DOHH2 (cell line): Measurements from ENCODE around the gene CKM.

Experiments used
- H3F3A ChIP-seq: fragments of 200-600 bp; sonication (generic), shearing (Covaris generic); 2 replicates; pipeline ENCODE4 v1.6.0; 2016; ENCODE audit warnings: antibody characterized with exemption, mild to moderate bottlenecking; ENCODE audit not compliant: control insufficient read depth, insufficient read depth
- H3K27ac ChIP-seq: fragments of 200-600 bp; sonication (generic); 2 replicates; pipeline ENCODE4 v1.5.1; 2014; ENCODE audit warnings: low read depth, mild to moderate bottlenecking, low read length, moderate library complexity
- H3K27me3 ChIP-seq: fragments of 200-600 bp; sonication (generic); 2 replicates; pipeline ENCODE4 v1.6.1; 2014; ENCODE audit warnings: mild to moderate bottlenecking, low read length, mixed read lengths; ENCODE audit not compliant: control insufficient read depth
- H3K36me3 ChIP-seq: fragments of 200-600 bp; sonication (generic); 2 replicates; pipeline ENCODE4 v1.6.1; 2014; ENCODE audit warnings: mild to moderate bottlenecking, low read length, moderate library complexity, mixed read lengths; ENCODE audit not compliant: control insufficient read depth
- H3K4me1 ChIP-seq: fragments of 200-600 bp; sonication (generic); 2 replicates; pipeline ENCODE4 v1.6.1; 2014; ENCODE audit warnings: mild to moderate bottlenecking, low read length, mixed read lengths; ENCODE audit not compliant: control insufficient read depth
- H3K4me2 ChIP-seq: fragments of 200-600 bp; sonication (generic); 2 replicates; pipeline ENCODE4 v1.6.0; 2014; ENCODE audit warnings: mild to moderate bottlenecking, low read length, moderate library complexity
- H3K4me3 ChIP-seq: fragments of 200-600 bp; sonication (generic); 2 replicates; pipeline ENCODE4 v1.5.1; 2014; ENCODE audit warnings: mild to moderate bottlenecking, low read length, mixed read lengths
- H3K79me2 ChIP-seq: fragments of 200-600 bp; sonication (generic); 2 replicates; pipeline ENCODE4 v1.6.1; 2014; ENCODE audit warnings: mild to moderate bottlenecking, low read length, mixed read lengths; ENCODE audit not compliant: control insufficient read depth
- H3K9me2 ChIP-seq: fragments of 200-600 bp; sonication (generic); replicated peaks from 2 replicates; pipeline ENCODE4 v1.6.1; 2014; ENCODE audit warnings: mild to moderate bottlenecking, low read length, mixed read lengths; ENCODE audit not compliant: control insufficient read depth
- H3K9me3 ChIP-seq: fragments of 200-600 bp; sonication (generic); 2 replicates; pipeline ENCODE4 v1.6.1; 2014; ENCODE audit warnings: antibody characterized with exemption, low read length, mixed read lengths; ENCODE audit not compliant: control insufficient read depth, insufficient read depth
- H4K20me1 ChIP-seq: fragments of 200-600 bp; sonication (generic); 2 replicates; pipeline ENCODE4 v1.6.0; 2014; ENCODE audit warnings: low read depth, mild to moderate bottlenecking, antibody characterized with exemption, low read length, moderate library complexity; ENCODE audit not compliant: control insufficient read depth, insufficient read depth
- EZH2phosphoT487 ChIP-seq: fragments of 200-600 bp; sonication (generic); IDR thresholded peaks from 2 replicates; pipeline ENCODE4 v1.6.1; 2017; ENCODE audit warnings: borderline replicate concordance, mild to moderate bottlenecking, antibody characterized with exemption, low read length, moderate library complexity, mixed read lengths
- TF ChIP-seq, protein P1 (sequence below): fragments of 200-600 bp; sonication (generic); IDR thresholded peaks from one replicate; pipeline ENCODE4 v1.5.1; 2014; ENCODE audit warnings: antibody characterized with exemption, mild to moderate bottlenecking, low read depth, low read length; ENCODE audit not compliant: poor library complexity, severe bottlenecking

CKM gene

DNA sequence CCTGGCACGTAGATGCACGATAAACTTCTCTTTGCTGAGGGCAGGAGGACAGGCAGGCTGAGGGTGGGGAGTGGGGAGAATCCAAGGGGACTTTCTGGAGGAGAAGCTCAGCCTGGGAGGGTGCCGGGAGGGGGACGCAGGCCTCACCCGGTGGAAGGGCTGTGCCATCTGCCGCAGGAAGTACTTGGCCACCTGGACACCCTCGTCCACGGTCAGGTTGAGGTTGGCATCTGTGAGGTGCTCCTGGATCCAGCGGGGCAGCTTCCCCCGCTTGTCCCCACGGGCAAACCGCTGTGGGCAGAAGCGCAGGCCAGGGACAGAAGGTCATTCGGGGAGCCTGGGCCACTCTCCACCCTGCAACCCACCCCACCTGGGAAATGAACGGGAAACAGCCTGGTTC is 29.4 kb upstream of the CKM start:
- Histone ChIP-seq H3K27ac (no peak overlapping the region), H3K4me2 (no peak overlapping the region), H4K20me1 (no peaks in the 10 kb centered on the region), H3F3A (no peaks in the 10 kb centered on the region), H3K4me1 (no peaks in the 10 kb centered on the region), H3K79me2 (no peaks in the 10 kb centered on the region), H3K36me3 (peaks cover 21% of the 10 kb centered on the region), H3K4me3 (no peak overlapping the region), H3K27me3 (no peaks in the 10 kb centered on the region), H3K9me3 (no peaks in the 10 kb centered on the region), H3K9me2 (no peaks in the 10 kb centered on the region)
- TF ChIP-seq, protein P1, sequence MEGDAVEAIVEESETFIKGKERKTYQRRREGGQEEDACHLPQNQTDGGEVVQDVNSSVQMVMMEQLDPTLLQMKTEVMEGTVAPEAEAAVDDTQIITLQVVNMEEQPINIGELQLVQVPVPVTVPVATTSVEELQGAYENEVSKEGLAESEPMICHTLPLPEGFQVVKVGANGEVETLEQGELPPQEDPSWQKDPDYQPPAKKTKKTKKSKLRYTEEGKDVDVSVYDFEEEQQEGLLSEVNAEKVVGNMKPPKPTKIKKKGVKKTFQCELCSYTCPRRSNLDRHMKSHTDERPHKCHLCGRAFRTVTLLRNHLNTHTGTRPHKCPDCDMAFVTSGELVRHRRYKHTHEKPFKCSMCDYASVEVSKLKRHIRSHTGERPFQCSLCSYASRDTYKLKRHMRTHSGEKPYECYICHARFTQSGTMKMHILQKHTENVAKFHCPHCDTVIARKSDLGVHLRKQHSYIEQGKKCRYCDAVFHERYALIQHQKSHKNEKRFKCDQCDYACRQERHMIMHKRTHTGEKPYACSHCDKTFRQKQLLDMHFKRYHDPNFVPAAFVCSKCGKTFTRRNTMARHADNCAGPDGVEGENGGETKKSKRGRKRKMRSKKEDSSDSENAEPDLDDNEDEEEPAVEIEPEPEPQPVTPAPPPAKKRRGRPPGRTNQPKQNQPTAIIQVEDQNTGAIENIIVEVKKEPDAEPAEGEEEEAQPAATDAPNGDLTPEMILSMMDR = no peak
- no peak for TF ChIP-seq EZH2phosphoT487

DNA sequence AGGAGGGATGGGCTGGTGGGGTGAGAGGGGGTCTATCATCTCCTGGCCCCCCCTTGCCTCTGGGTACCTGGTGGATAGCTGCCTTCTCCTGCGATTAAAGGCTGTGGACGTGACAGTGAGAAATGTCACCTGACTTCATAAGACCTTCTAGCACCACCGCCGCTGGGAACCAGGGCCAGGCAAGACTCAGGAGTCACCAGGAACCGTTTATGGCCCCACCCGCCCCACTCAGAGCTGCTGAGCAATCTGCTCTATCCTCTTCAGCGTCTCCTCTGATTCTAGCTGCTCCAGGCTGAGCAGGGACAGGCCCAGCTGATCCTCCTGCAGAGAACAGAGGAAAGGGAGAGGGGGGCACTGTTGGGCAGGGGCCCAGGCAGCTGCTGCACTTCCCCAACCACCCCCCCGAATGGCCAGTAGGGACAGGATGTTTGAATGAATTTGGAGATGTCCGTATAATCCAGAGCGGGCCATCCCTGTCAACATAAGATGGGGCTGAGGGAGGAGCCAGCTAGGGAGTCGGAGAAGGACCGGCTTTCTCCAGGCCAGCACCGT is 28.8 kb upstream of the CKM start:
- H3K36me3 ChIP-seq = peaks cover 17% of the 10 kb centered on the region
- H3K27me3 ChIP-seq = no peaks in the 10 kb centered on the region
- H3K9me3 ChIP-seq = no peaks in the 10 kb centered on the region
- no peak overlapping the region for H3K27ac ChIP-seq
- TF ChIP-seq, protein P1 = no peak
- no peak for TF ChIP-seq EZH2phosphoT487
- no peaks in the 10 kb centered on the region for H3K4me1 ChIP-seq
- no peaks in the 10 kb centered on the region for H3F3A ChIP-seq
- H3K4me2 ChIP-seq = no peak overlapping the region
- no peaks in the 10 kb centered on the region for H3K79me2 ChIP-seq
- no peaks in the 10 kb centered on the region for H4K20me1 ChIP-seq
- no peaks in the 10 kb centered on the region for H3K9me2 ChIP-seq
- H3K4me3 ChIP-seq = no peak overlapping the region

DNA sequence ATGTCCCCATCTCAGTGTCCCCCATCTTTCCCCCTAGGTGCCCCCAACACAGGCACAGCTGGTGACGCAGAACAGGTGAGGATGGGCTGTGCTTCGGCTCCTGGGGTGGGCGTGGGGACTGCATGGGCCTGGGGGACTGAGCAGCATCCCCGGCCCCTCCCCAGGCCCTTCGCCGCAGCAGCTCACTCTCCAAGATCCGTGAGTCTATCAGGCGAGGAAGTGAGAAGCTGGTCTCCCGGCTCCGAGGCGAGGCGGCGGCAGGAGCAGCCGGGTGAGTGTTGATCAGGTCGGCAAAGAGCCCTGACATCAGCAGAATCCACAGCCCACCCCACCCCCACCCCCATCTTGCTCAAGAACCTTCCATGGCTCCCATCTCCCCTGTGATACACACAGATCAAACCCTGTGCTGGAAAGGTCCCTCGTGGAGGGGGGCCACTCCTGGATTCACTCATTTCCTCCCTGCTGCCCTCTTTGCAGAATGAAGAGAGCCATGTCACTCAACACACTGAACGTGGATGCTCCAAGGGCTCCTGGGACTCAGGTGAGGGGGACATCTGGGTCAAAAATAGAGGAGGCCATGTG is 27.9 kb upstream of the CKM start:
- Histone ChIP-seq H3K9me3 (no peaks in the 10 kb centered on the region), H4K20me1 (no peaks in the 10 kb centered on the region), H3K4me1 (no peaks in the 10 kb centered on the region), H3K4me3 (no peak overlapping the region), H3K27ac (no peak overlapping the region), H3K27me3 (no peaks in the 10 kb centered on the region), H3K36me3 (peaks cover 17% of the 10 kb centered on the region), H3K4me2 (no peak overlapping the region), H3F3A (no peaks in the 10 kb centered on the region), H3K79me2 (no peaks in the 10 kb centered on the region), H3K9me2 (no peaks in the 10 kb centered on the region)
- no peak for TF ChIP-seq EZH2phosphoT487
- TF ChIP-seq, protein P1 = no peak
